ENCODE measurements around the gene RELT. TPM values are rescaled to one million over a fixed set of nuclear protein-coding genes. Genes with fewer than 3 reads are reported as not detected.

The RELT gene
- total and polyA plus RNA-seq, 2 of the 13 experiments (the other 11 are each of a cell fraction or from before 2014, with no cell fraction given): 2.5 to 4.7 TPM

DNA sequence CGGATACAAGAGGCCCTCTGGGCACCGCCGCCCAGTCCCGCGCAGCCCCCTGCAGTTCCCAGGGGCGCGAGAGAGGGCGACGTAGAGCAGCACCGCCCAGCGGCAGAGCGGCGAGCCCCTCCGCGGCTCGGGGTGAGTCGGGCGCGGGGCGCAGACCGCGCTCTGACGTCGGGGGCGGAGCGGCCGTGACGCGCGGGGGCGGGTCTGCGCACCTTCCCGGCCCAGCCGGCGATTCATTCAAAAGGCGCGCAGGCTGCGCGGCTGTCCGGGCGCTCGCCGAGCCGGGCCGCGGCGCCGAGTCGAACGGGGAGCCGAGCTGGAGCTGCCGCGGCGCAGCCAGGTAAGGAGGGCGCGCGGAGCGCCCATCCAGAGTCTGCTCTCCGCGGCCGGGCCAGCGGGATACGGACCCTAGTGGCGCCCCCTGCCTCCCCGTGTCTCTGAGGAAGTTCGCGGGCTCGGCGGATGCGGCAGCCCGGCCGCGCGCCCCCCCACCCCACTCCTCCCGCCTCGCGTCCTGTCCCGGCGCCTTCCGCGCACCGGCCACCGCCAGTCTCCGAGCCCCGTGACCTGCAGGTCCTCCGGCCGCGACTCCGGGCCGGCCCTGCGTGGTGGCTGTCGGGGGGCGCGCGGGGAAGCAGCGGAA lies at the start of gene RELT (continued):
- TF ChIP-seq ARID4A (CRISPR knock-in tag; IDR thresholded peaks at IDR 0.05; ENCODE audit: borderline replicate concordance): peak; percentile 76
- TF ChIP-seq, protein P1, sequence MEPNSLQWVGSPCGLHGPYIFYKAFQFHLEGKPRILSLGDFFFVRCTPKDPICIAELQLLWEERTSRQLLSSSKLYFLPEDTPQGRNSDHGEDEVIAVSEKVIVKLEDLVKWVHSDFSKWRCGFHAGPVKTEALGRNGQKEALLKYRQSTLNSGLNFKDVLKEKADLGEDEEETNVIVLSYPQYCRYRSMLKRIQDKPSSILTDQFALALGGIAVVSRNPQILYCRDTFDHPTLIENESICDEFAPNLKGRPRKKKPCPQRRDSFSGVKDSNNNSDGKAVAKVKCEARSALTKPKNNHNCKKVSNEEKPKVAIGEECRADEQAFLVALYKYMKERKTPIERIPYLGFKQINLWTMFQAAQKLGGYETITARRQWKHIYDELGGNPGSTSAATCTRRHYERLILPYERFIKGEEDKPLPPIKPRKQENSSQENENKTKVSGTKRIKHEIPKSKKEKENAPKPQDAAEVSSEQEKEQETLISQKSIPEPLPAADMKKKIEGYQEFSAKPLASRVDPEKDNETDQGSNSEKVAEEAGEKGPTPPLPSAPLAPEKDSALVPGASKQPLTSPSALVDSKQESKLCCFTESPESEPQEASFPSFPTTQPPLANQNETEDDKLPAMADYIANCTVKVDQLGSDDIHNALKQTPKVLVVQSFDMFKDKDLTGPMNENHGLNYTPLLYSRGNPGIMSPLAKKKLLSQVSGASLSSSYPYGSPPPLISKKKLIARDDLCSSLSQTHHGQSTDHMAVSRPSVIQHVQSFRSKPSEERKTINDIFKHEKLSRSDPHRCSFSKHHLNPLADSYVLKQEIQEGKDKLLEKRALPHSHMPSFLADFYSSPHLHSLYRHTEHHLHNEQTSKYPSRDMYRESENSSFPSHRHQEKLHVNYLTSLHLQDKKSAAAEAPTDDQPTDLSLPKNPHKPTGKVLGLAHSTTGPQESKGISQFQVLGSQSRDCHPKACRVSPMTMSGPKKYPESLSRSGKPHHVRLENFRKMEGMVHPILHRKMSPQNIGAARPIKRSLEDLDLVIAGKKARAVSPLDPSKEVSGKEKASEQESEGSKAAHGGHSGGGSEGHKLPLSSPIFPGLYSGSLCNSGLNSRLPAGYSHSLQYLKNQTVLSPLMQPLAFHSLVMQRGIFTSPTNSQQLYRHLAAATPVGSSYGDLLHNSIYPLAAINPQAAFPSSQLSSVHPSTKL (CRISPR knock-in tag; IDR thresholded peaks at IDR 0.05): peak; percentile 24; the same call in 1 of the 2 replicates
- peak; percentile 56 for TF ChIP-seq ZNF687 (CRISPR knock-in tag; IDR thresholded peaks at IDR 0.05)
- peak; percentile 87; the same call in 1 of the 2 replicates for TF ChIP-seq CREB1 (IDR thresholded peaks at IDR 0.05)
- TF ChIP-seq CREB1 (CRISPR knock-in tag; IDR thresholded peaks at IDR 0.05): no peak
- TF ChIP-seq HNF4A (CRISPR knock-in tag; IDR thresholded peaks at IDR 0.05): no peak
- peak; percentile 43; the same call in 1 of the 2 replicates for TF ChIP-seq ZNF547 (CRISPR knock-in tag; IDR thresholded peaks at IDR 0.05)
- TF ChIP-seq CBX2 (IDR thresholded peaks at IDR 0.05; ENCODE audit: low read depth, low read length): no peak
- TF ChIP-seq CBX2 (CRISPR knock-in tag; IDR thresholded peaks at IDR 0.05; ENCODE audit: low read depth): no peak
- peak; percentile 67; the same call in 1 of the 2 replicates for TF ChIP-seq THAP11 (CRISPR knock-in tag; IDR thresholded peaks at IDR 0.05)
- 0 out of 2 replicates have a peak, but pooled peaks have one; percentile 24 for TF ChIP-seq PPARG (CRISPR knock-in tag; conservative IDR thresholded peaks at IDR 0.05)
- TF ChIP-seq YEATS4 (CRISPR knock-in tag; IDR thresholded peaks at IDR 0.05; ENCODE audit: borderline replicate concordance): no peak
- 0 out of 2 replicates have a peak, but pooled peaks have one; percentile 21 for TF ChIP-seq SALL2 (CRISPR knock-in tag; IDR thresholded peaks at IDR 0.05)
- no peak for TF ChIP-seq ZNF225 (CRISPR knock-in tag; IDR thresholded peaks at IDR 0.05)
- TF ChIP-seq, protein P2, sequence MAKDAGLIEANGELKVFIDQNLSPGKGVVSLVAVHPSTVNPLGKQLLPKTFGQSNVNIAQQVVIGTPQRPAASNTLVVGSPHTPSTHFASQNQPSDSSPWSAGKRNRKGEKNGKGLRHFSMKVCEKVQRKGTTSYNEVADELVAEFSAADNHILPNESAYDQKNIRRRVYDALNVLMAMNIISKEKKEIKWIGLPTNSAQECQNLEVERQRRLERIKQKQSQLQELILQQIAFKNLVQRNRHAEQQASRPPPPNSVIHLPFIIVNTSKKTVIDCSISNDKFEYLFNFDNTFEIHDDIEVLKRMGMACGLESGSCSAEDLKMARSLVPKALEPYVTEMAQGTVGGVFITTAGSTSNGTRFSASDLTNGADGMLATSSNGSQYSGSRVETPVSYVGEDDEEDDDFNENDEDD (CRISPR knock-in tag; IDR thresholded peaks at IDR 0.05; ENCODE audit: borderline replicate concordance): peak; percentile 66
